ENCODE measurements around the gene VTN. TPM values are rescaled to one million over a fixed set of nuclear protein-coding genes. Genes with fewer than 3 reads are reported as not detected.

Gene VTN
- polyA plus RNA-seq, 2 of the 4 experiments (the other 2 are of a cell fraction): 10.2 to 25.5 TPM

- TF ChIP-seq NFE2L2 (conservative IDR thresholded peaks at IDR 0.05; ENCODE audit: low read length) (no peak), CTCF (IDR thresholded peaks at IDR 0.05) (no peak), HOXA7 (CRISPR knock-in tag; IDR thresholded peaks at IDR 0.05) (no peak), HDAC2 (IDR thresholded peaks at IDR 0.05) (no peak), REST (IDR thresholded peaks at IDR 0.05) (no peak), ZNF302 (CRISPR knock-in tag; IDR thresholded peaks at IDR 0.05) (no peak), MYC (IDR thresholded peaks at IDR 0.05; ENCODE audit: borderline replicate concordance, low read length) (no peak), MAFK (IDR thresholded peaks at IDR 0.05; ENCODE audit: partially characterized antibody) (no peak), E2F6 (IDR thresholded peaks at IDR 0.05; ENCODE audit: borderline replicate concordance, low read depth) (no peak), GATA3 (IDR thresholded peaks at IDR 0.05; ENCODE audit: borderline replicate concordance) (no peak), RARB (CRISPR knock-in tag; IDR thresholded peaks at IDR 0.05) (no peak), ZFP36 (IDR thresholded peaks at IDR 0.05; ENCODE audit: borderline replicate concordance, partially characterized antibody) (no peak)
- Histone ChIP-seq H3K27ac (no peak overlapping the region), H3K4me2 (no peak overlapping the region), H3K4me1 (peaks cover 16% of the 10 kb centered on the region), H3K9me3 (no peaks in the 10 kb centered on the region), H3K4me3 (no peak overlapping the region)
- CTCF ChIA-PET: interaction anchor here (0.6 to 7.0 kb wide), 4 partner anchors 11 to 114 kb away, joined by 3 to 39 read pairs (median 4); partner anchors contain the start of gene TMEM97
- 88% methylated on average over 6 of the region's 6 CpGs for WGBS (ENCODE audit: missing lambda C conversion rate)
- no peak for DNase-seq (ENCODE audit: low read depth in 1 of 2, low spot score in 1 of 2)
- no peak for ATAC-seq
- POLR2A ChIA-PET: interaction anchor here (0.5 kb wide), 1 partner anchor 36 kb away, joined by 3 read pairs; no protein-coding TSS in a partner anchor
- no peak for FAIRE-seq
These were observed 38.2 kb downstream of the VTN start for GRCh38 chr17:28331891-28332420.

- ATAC-seq (no peak), FAIRE-seq (no peak), DNase-seq (ENCODE audit: low read depth in 1 of 2, low spot score in 1 of 2) (no peak)
- H3K4me3 ChIP-seq: no peak overlapping the region
- H3K27ac ChIP-seq: no peak overlapping the region
- H3K4me1 ChIP-seq: peaks cover 10% of the 10 kb centered on the region; the same call in 2 of the 3 replicates
- H3K9me3 ChIP-seq: no peaks in the 10 kb centered on the region
- no peak overlapping the region for H3K4me2 ChIP-seq
- ChIA-PET POLR2A (interaction anchor here (1.2 kb wide), 1 partner anchor 27 kb away, joined by 4 read pairs; the partner anchor contains the start of gene POLDIP2), CTCF (interaction anchor here (1.6 to 7.0 kb wide), 3 partner anchors 10 to 79 kb away, joined by 6 to 39 read pairs (median 10); partner anchors contain the start of gene TMEM97)
- 87% methylated on average over 5 of the region's 5 CpGs for WGBS (ENCODE audit: missing lambda C conversion rate)
- TF ChIP-seq HOXB5 (CRISPR knock-in tag; IDR thresholded peaks at IDR 0.05): no peak
- TF ChIP-seq BHLHE40 (IDR thresholded peaks at IDR 0.05; ENCODE audit: low read depth, low read length): no peak
- TF ChIP-seq ATOH8 (CRISPR knock-in tag; IDR thresholded peaks at IDR 0.05; ENCODE audit: low read depth): no peak
- no peak for TF ChIP-seq HMGXB4 (CRISPR knock-in tag; IDR thresholded peaks at IDR 0.05; ENCODE audit: borderline replicate concordance)
- no peak for TF ChIP-seq SREBF2 (IDR thresholded peaks at IDR 0.05)
- no peak for TF ChIP-seq MYC (IDR thresholded peaks at IDR 0.05; ENCODE audit: borderline replicate concordance, low read length)
- no peak for TF ChIP-seq PHF8 (IDR thresholded peaks at IDR 0.05; ENCODE audit: borderline replicate concordance, low read depth)
- TF ChIP-seq ZC3H11A (IDR thresholded peaks at IDR 0.05): no peak
- no peak for TF ChIP-seq ESRRA (IDR thresholded peaks at IDR 0.05; ENCODE audit: borderline replicate concordance, low read length)
- TF ChIP-seq RCOR1 (IDR thresholded peaks at IDR 0.05; ENCODE audit: low read depth, low read length): no peak
- no peak for TF ChIP-seq HDAC2 (IDR thresholded peaks at IDR 0.05)
- TF ChIP-seq CHD2 (IDR thresholded peaks at IDR 0.05; ENCODE audit: low read length, partially characterized antibody): no peak
- TF ChIP-seq EHF (CRISPR knock-in tag; IDR thresholded peaks at IDR 0.05): no peak
- TF ChIP-seq NR3C1 (IDR thresholded peaks at IDR 0.05): no peak
- no peak for TF ChIP-seq RNF2 (IDR thresholded peaks at IDR 0.05; ENCODE audit: borderline replicate concordance, low read depth)
- no peak for TF ChIP-seq MAX (IDR thresholded peaks at IDR 0.05)
These were observed 39.4 kb downstream of the VTN start for GRCh38 chr17:28330671-28331070.

All from A549 (cell line).